HCT116 (cell line): Measurements from ENCODE around the gene MSRB3. TPM values are rescaled to one million over a fixed set of nuclear protein-coding genes. Genes with fewer than 3 reads are reported as not detected.

Experiments used
- ATAC-seq: fragments of 200-7000 bp; cut with Tn5 transposase; 2 replicates; pipeline ENCODE4 v1.9.1; 2020; ENCODE audit warnings: mild to moderate bottlenecking, moderate library complexity
- BruUV-seq: library from RNA; stranded (reverse); fragments of 400-500 nt; replicated peaks from 2 replicates; lab custom pipeline; 2021; lab: Mats Ljungman, UMichigan
- CTCF ChIA-PET: fragments of 300-600 bp; sonication (Branson Sonifier 250); formaldehyde crosslinking; loops from one replicate; lab custom pipeline; 2021; ENCODE audit warnings: antibody characterized with exemption; lab: Charles Lee
- POLR2A ChIA-PET: fragments of 300-600, 350-600 bp; sonication (Branson Sonifier 250); formaldehyde crosslinking; loops from one replicate; lab custom pipeline; 2021; ENCODE audit warnings: antibody characterized with exemption; lab: Charles Lee
- RAD21 ChIA-PET, 2 experiments: fragments of 300-600 bp; sonication (Branson Sonifier 250); formaldehyde crosslinking; loops; one replicate each; lab custom pipeline; 2023; ENCODE audit warnings: low total read pairs in 2 of 2; ENCODE audit not compliant: uncharacterized antibody in 2 of 2, unreplicated experiment in 2 of 2, low non-redundant PET in 1 of 2; lab: Charles Lee
- DNase-seq: peaks from one replicate; pipeline ENCODE4 v3.0.0-alpha.2; 2010; ENCODE audit warnings: low read depth, low spot score
- H2AFZ ChIP-seq: fragments of 200-600 bp; shearing (Covaris generic), sonication (generic); 2 replicates; pipeline ENCODE4 v1.6.1; 2017; ENCODE audit warnings: low read depth, mixed run types, mixed read lengths, antibody characterized with exemption, low read length; ENCODE audit not compliant: poor library complexity, severe bottlenecking
- H3K27ac ChIP-seq: 2 replicates; pipeline ENCODE4 v1.5.1; 2012; ENCODE audit warnings: low read depth, low read length
- H3K27me3 ChIP-seq: fragments of 200-600 bp; sonication (generic); 2 replicates; pipeline ENCODE4 v1.6.1; 2016; ENCODE audit warnings: mixed run types, low read length, mixed read lengths; ENCODE audit not compliant: insufficient read depth
- H3K36me3 ChIP-seq, 2 experiments: fragments of 200-500 bp in 1 of 2; fragments of 200-600 bp in 1 of 2; sonication (Bioruptor generic) in 1 of 2; sonication (generic) in 1 of 2; 2 replicates each; pipeline versions ENCODE4 v1.5.1 to v1.6.1; 2014 to 2016; ENCODE audit warnings: low read length in 2 of 2, inconsistent platforms in 1 of 2, mixed read lengths in 1 of 2, mixed run types in 1 of 2; ENCODE audit not compliant: insufficient read depth in 2 of 2, control insufficient read depth in 1 of 2
- H3K4me1 ChIP-seq, 2 experiments: fragments of 200-600 bp in 1 of 2; sonication (generic) in 1 of 2; 2 replicates each; pipeline versions ENCODE4 v1.5.1 to v1.6.1; 2012 to 2017; ENCODE audit warnings: low read length in 2 of 2, inconsistent platforms in 1 of 2, mild to moderate bottlenecking in 1 of 2, mixed read lengths in 1 of 2, mixed run types in 1 of 2, moderate library complexity in 1 of 2; ENCODE audit not compliant: insufficient read depth in 2 of 2, control insufficient read depth in 1 of 2
- H3K4me2 ChIP-seq: fragments of 200-600 bp; sonication (generic); 2 replicates; pipeline ENCODE4 v1.6.1; 2017; ENCODE audit warnings: mixed run types, low read length, mixed read lengths
- H3K4me3 ChIP-seq, 2 experiments: fragments of 200-600 bp in 1 of 2; sonication (generic) in 1 of 2; replicated peaks in 1 of 2; 2 replicates each; pipeline ENCODE4 v1.5.1; 2011 to 2016; ENCODE audit warnings: low read length in 2 of 2, control low read depth in 1 of 2, low read depth in 1 of 2, mild to moderate bottlenecking in 1 of 2, mixed read lengths in 1 of 2, mixed run types in 1 of 2
- H3K79me2 ChIP-seq: fragments of 200-600 bp; sonication (generic); 2 replicates; pipeline ENCODE4 v1.6.1; 2017; ENCODE audit warnings: mild to moderate bottlenecking, mixed run types, low read length, moderate library complexity, mixed read lengths; ENCODE audit not compliant: insufficient read depth
- H3K9ac ChIP-seq: fragments of 200-600 bp; sonication (generic); 2 replicates; pipeline ENCODE4 v1.6.1; 2016; ENCODE audit warnings: low read length, mixed read lengths
- H3K9me2 ChIP-seq: fragments of 200-600 bp; sonication (generic), shearing (Covaris generic); 2 replicates; pipeline ENCODE4 v1.6.1; 2017; ENCODE audit warnings: mixed run types, mild to moderate bottlenecking, moderate library complexity; ENCODE audit not compliant: insufficient read depth
- H3K9me3 ChIP-seq, 2 experiments: fragments of 200-500 bp in 1 of 2; fragments of 200-600 bp in 1 of 2; sonication (Bioruptor generic) in 1 of 2; sonication (generic) in 1 of 2; 2 replicates each; pipeline ENCODE4 v1.6.1; 2014 to 2017; ENCODE audit warnings: low read length in 2 of 2, mixed read lengths in 2 of 2, inconsistent platforms in 1 of 2, low read depth in 1 of 2, mild to moderate bottlenecking in 1 of 2, mixed run types in 1 of 2, moderate library complexity in 1 of 2; ENCODE audit not compliant: control insufficient read depth in 1 of 2, insufficient read depth in 1 of 2
- H4K20me1 ChIP-seq: fragments of 200-600 bp; sonication (generic), shearing (Covaris generic); 2 replicates; pipeline ENCODE4 v1.6.1; 2017; ENCODE audit warnings: mixed run types, mild to moderate bottlenecking, moderate library complexity; ENCODE audit not compliant: insufficient read depth
- EZH2phosphoT487 ChIP-seq: fragments of 200-600 bp; IDR thresholded peaks from 2 replicates; pipeline ENCODE4 v1.6.1; 2018; ENCODE audit warnings: antibody characterized with exemption, borderline replicate concordance
- REST ChIP-seq: IDR thresholded peaks from 2 replicates; pipeline ENCODE4 v1.6.1; 2012; ENCODE audit warnings: low read depth
- SRF ChIP-seq: IDR thresholded peaks from 2 replicates; pipeline ENCODE4 v1.6.1; 2012; ENCODE audit warnings: low read depth
- TCF7L2 ChIP-seq: IDR thresholded peaks from 2 replicates; pipeline ENCODE4 v1.7.0; 2011; ENCODE audit warnings: borderline replicate concordance, inconsistent platforms; ENCODE audit not compliant: insufficient read depth, insufficient read length; ENCODE audit errors: extremely low read depth
- ZBTB33 ChIP-seq: IDR thresholded peaks from 2 replicates; pipeline ENCODE4 v1.6.1; 2011; ENCODE audit warnings: mild to moderate bottlenecking, low read length, moderate library complexity; ENCODE audit not compliant: insufficient replicate concordance; ENCODE audit errors: extremely low read depth
- intact Hi-C: fragments of 100-400 bp; cut with micrococcal nuclease; formaldehyde crosslinking; loops from 2 replicates; pipeline ENCODE4 v1.10.0; 2022
- total RNA-seq: library from RNA; stranded (reverse); gene quantifications from one replicate; pipeline ENCODE4 v1.2.1, GENCODE V29; 2021; ENCODE audit not compliant: unreplicated experiment

Gene MSRB3
- total RNA-seq, 1 experiment from 2014 or later: 8.2 TPM

- ATAC-seq (peak; percentile 20; the same call in 1 of the 2 replicates), DNase-seq (no peak)
- H3K9me2 ChIP-seq: no peaks in the 10 kb centered on the region
- CTCF ChIA-PET: no interaction called here
- H2AFZ ChIP-seq: no peak overlapping the region
- RAD21 ChIA-PET: no interaction called here
- H3K9me3 ChIP-seq: peaks cover 0 to 3% of the 10 kb centered on the region in 2 experiments; a peak in 1 of 4 replicates
- H3K4me1 ChIP-seq: peaks cover 66 to 69% of the 10 kb centered on the region in 2 experiments
- no peaks in the 10 kb centered on the region; the same call in 1 of the 2 replicates for H3K79me2 ChIP-seq
- TF ChIP-seq EZH2phosphoT487 (no peak), ZBTB33 (no peak), REST (no peak), TCF7L2 (no peak), SRF (no peak)
- no peak overlapping the region for H3K4me3 ChIP-seq
- peaks cover 0 to 19% of the 10 kb centered on the region in 2 experiments; a peak in 1 of 4 replicates for H3K36me3 ChIP-seq
- no peaks in the 10 kb centered on the region for H4K20me1 ChIP-seq
- POLR2A ChIA-PET: interaction anchor here (0.7 kb wide), 1 partner anchor 47 kb away, joined by 3 read pairs; no protein-coding TSS in a partner anchor
- BruUV-seq: no TSS peak
- H3K27ac ChIP-seq: peak overlapping the region; percentile 79
- no peaks in the 10 kb centered on the region for H3K27me3 ChIP-seq
- H3K9ac ChIP-seq: peak overlapping the region; percentile 12
- intact Hi-C loops: no loop called here
- H3K4me2 ChIP-seq: peak overlapping the region; percentile 29
Measured at GRCh38 chr12:65490250-65490649, 211.8 kb downstream of the MSRB3 start.
